ENCODE data around the gene EPAS1. TPM values are rescaled to one million over a fixed set of nuclear protein-coding genes. Genes with fewer than 3 reads are reported as not detected.

The EPAS1 gene
- total and polyA plus RNA-seq, 2 experiments from 2014 or later: 47.5 to 73.8 TPM

DNA sequence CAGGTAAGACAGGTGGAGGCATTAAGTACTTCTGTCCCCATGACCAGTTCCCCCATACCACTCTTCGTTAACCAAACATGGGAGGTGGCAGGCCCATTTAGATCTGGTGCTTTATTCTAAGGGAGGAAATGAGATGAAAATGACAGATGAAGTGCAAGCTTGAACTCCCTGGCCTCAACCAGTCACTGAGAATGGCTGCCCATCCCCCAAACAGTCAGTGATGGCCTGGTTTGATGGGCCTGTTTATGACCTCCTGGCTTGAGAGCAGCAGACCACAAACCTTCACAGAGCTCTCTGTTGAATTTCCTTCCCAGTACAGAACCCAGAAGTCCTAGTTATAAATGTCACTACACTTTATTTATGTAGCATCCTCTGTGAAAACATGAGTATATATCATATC, 31.1 kb downstream of the EPAS1 start:
- no peak for DNase-seq
- 100% methylated on average over 1 of the region's 1 CpG for WGBS, 2 experiments (ENCODE audit: low coverage in 1 of 2, low lambda C conversion rate in 2 of 2, missing lambda C conversion rate in 2 of 2)
- Histone ChIP-seq H3K36me3 (ENCODE audit: low read depth) (no peaks in the 10 kb centered on the region), H2AFZ (no peak overlapping the region), H4K20me1 (ENCODE audit: insufficient read depth) (no peaks in the 10 kb centered on the region), H3K27ac (no peak overlapping the region), H3K27me3 (replicated peaks; ENCODE audit: insufficient read depth) (no peaks in the 10 kb centered on the region), H3K79me2 (ENCODE audit: insufficient read depth) (peaks cover 86% of the 10 kb centered on the region), H3F3A (ENCODE audit: insufficient read depth) (peaks cover 29% of the 10 kb centered on the region), H3K9me3 (ENCODE audit: low read depth) (no peaks in the 10 kb centered on the region), H3K9me2 (ENCODE audit: insufficient read depth) (no peaks in the 10 kb centered on the region), H3K4me3 (no peak overlapping the region), H3K4me2 (ENCODE audit: unreplicated experiment) (no peak overlapping the region), H3K4me1 (ENCODE audit: insufficient read depth) (peaks cover 72% of the 10 kb centered on the region), H3K9ac (no peak overlapping the region)
- TF ChIP-seq EZH2 (IDR thresholded peaks at IDR 0.05; ENCODE audit: insufficient read depth, poor library complexity, severe bottlenecking) (no peak), EZH2phosphoT487 (IDR thresholded peaks at IDR 0.05; ENCODE audit: insufficient read depth, low read depth) (no peak)
- in situ Hi-C loops (cut with MboI): no loop called here

DNA sequence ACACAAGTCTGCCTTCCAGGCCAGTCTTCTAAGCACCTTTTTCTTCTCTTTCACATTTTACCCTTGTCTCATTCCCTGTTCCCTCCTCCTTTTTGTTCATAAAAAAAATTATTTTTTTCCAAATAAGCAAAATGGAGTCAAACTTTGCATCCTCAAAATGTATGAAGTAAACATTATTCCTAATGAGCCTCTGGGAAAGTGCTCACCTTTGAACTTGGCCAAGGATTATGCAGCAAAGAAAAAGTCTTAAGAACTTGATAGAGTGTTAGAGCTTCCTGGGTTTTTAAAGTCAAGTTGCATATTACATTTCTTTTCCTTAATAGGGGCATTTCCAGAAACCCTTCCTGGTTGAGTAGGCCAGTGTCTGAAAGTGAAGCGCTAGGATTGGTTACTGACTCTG, 31.6 kb downstream of the EPAS1 start:
- Histone ChIP-seq H3K9me3 (ENCODE audit: low read depth) (no peaks in the 10 kb centered on the region), H3K27ac (peak overlapping the region; percentile 100; the same call in 1 of the 2 replicates), H3K79me2 (ENCODE audit: insufficient read depth) (peaks cover 84% of the 10 kb centered on the region), H3F3A (ENCODE audit: insufficient read depth) (peaks cover 34% of the 10 kb centered on the region), H3K36me3 (ENCODE audit: low read depth) (no peaks in the 10 kb centered on the region), H3K4me1 (ENCODE audit: insufficient read depth) (peaks cover 77% of the 10 kb centered on the region), H3K4me2 (ENCODE audit: unreplicated experiment) (no peak overlapping the region), H3K4me3 (no peak overlapping the region), H3K27me3 (replicated peaks; ENCODE audit: insufficient read depth) (no peaks in the 10 kb centered on the region), H3K9me2 (ENCODE audit: insufficient read depth) (no peaks in the 10 kb centered on the region), H4K20me1 (ENCODE audit: insufficient read depth) (no peaks in the 10 kb centered on the region), H3K9ac (no peak overlapping the region), H2AFZ (no peak overlapping the region)
- in situ Hi-C loops (cut with MboI): no loop called here
- no peak for DNase-seq
- TF ChIP-seq EZH2 (IDR thresholded peaks at IDR 0.05; ENCODE audit: insufficient read depth, poor library complexity, severe bottlenecking) (no peak), EZH2phosphoT487 (IDR thresholded peaks at IDR 0.05; ENCODE audit: insufficient read depth, low read depth) (no peak)
- WGBS, 2 experiments (ENCODE audit: low coverage in 1 of 2, low lambda C conversion rate in 2 of 2, missing lambda C conversion rate in 2 of 2): 100% methylated on average over 1 of the region's 1 CpG

DNA sequence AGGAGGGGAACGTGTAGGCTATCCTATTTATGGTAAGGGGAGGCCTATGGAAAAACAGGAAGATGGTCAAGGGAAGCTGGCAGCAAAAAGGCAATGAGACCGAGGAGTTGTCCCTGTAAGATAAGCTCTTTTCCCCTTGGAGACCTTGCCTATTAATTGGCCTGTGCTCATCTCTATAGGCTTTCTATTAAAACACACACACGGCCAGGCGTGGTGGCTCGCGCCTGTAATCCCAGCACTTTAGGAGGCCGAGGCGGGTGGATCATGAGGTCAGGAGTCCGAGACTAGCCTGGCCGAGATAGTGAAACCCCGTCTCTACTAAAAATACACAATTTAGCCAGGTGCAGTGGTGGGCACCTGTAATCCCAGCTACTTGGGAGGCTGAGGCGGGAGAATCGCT, 32.1 kb downstream of the EPAS1 start:
- H3K27me3 ChIP-seq (replicated peaks; ENCODE audit: insufficient read depth): no peaks in the 10 kb centered on the region
- no peaks in the 10 kb centered on the region for H3K9me3 ChIP-seq (ENCODE audit: low read depth)
- H3K9ac ChIP-seq: 0 out of 2 replicates have a peak overlapping the region, but pooled peaks have one; percentile 15
- H2AFZ ChIP-seq: no peak overlapping the region
- peaks cover 79% of the 10 kb centered on the region for H3K79me2 ChIP-seq (ENCODE audit: insufficient read depth)
- DNase-seq: no peak
- peaks cover 82% of the 10 kb centered on the region for H3K4me1 ChIP-seq (ENCODE audit: insufficient read depth)
- H3K36me3 ChIP-seq (ENCODE audit: low read depth): no peaks in the 10 kb centered on the region
- TF ChIP-seq EZH2phosphoT487 (IDR thresholded peaks at IDR 0.05; ENCODE audit: insufficient read depth, low read depth) (no peak), EZH2 (IDR thresholded peaks at IDR 0.05; ENCODE audit: insufficient read depth, poor library complexity, severe bottlenecking) (no peak)
- H4K20me1 ChIP-seq (ENCODE audit: insufficient read depth): no peaks in the 10 kb centered on the region
- peak overlapping the region; percentile 100 for H3K27ac ChIP-seq
- WGBS, 2 experiments (ENCODE audit: low coverage in 1 of 2, low lambda C conversion rate in 2 of 2, missing lambda C conversion rate in 2 of 2): 83 to 84% methylated on average over 13 of the region's 13 CpGs
- no peak overlapping the region for H3K4me3 ChIP-seq
- in situ Hi-C loops (cut with MboI): no loop called here
- peaks cover 39% of the 10 kb centered on the region for H3F3A ChIP-seq (ENCODE audit: insufficient read depth)
- no peak overlapping the region for H3K4me2 ChIP-seq (ENCODE audit: unreplicated experiment)
- no peaks in the 10 kb centered on the region for H3K9me2 ChIP-seq (ENCODE audit: insufficient read depth)

DNA sequence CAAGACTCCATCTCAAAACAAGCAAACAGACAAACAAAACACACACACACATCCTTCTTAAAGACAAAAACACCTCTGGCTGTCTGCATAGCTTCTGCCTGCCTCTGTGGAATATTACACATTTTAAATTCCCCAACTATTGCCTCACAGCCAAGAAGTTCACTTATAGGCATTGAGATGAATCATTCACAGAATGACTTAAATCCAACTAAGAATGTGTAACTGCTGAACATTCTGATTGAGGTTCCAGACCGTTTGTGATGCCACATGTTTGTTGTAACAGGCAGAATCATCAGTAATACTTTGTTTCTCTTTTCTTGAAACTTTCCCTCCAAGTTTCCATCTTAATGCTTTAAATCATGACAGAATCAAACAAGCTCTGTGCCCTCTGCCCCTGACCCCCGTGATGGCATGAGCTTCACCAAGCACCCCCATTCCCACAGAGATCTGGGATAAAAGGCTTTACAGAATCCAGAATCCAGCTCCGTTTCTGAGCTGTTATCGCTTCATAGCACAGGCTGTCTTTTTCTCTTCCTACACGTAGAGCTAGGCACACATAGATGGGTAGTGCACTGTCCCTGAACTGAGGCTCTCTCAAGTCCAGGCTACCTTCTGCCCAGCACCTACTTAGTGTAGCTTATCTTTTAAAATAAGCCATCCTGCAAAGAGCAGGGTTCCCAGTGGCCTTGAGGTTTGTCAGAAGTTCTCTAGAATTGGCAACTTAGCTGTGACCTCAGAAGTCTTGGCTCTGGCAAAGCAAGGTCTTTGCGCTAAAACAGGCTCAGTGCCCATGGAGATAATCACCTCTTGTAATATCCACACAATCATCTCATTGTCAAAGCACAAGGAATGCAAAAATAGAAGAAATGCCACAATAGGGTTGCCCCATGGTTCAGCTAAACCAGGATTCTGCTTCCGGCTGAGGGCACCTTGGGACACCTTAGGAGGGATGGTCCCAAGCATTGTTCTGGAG, 32.9 kb downstream of the EPAS1 start:
- H2AFZ ChIP-seq: no peak overlapping the region
- H3K4me2 ChIP-seq (ENCODE audit: unreplicated experiment): peak overlapping the region; percentile 87
- no peaks in the 10 kb centered on the region for H3K27me3 ChIP-seq (replicated peaks; ENCODE audit: insufficient read depth)
- peak; percentile 96 for DNase-seq
- no peaks in the 10 kb centered on the region for H3K9me3 ChIP-seq (ENCODE audit: low read depth)
- no peaks in the 10 kb centered on the region for H3K36me3 ChIP-seq (ENCODE audit: low read depth)
- TF ChIP-seq EZH2phosphoT487 (IDR thresholded peaks at IDR 0.05; ENCODE audit: insufficient read depth, low read depth) (no peak), EZH2 (IDR thresholded peaks at IDR 0.05; ENCODE audit: insufficient read depth, poor library complexity, severe bottlenecking) (no peak)
- H3K4me1 ChIP-seq (ENCODE audit: insufficient read depth): peaks cover 82% of the 10 kb centered on the region
- peaks cover 72% of the 10 kb centered on the region for H3K79me2 ChIP-seq (ENCODE audit: insufficient read depth)
- H4K20me1 ChIP-seq (ENCODE audit: insufficient read depth): no peaks in the 10 kb centered on the region
- peak overlapping the region; percentile 60 for H3K4me3 ChIP-seq
- no peaks in the 10 kb centered on the region for H3K9me2 ChIP-seq (ENCODE audit: insufficient read depth)
- H3K9ac ChIP-seq: peak overlapping the region; percentile 86
- in situ Hi-C loops (cut with MboI): no loop called here
- WGBS, 2 experiments (ENCODE audit: low coverage in 1 of 2, low lambda C conversion rate in 2 of 2, missing lambda C conversion rate in 2 of 2): 22 to 31% methylated on average over 7 of the region's 7 CpGs
- peak overlapping the region; percentile 100 for H3K27ac ChIP-seq
- peaks cover 45% of the 10 kb centered on the region for H3F3A ChIP-seq (ENCODE audit: insufficient read depth)
